NCI-H345 (cell line): ENCODE data around the gene ATP2A2.
"Not testable (repeated sequence)": the region's sequence is repeated elsewhere in the genome, so short reads cannot be mapped to it uniquely, and the experiment has no call there.

Source experiments
- DNase-seq: peaks from one replicate; lab custom pipeline; 2025; lab: John Stamatoyannopoulos, UW

The ATP2A2 gene

DNA sequence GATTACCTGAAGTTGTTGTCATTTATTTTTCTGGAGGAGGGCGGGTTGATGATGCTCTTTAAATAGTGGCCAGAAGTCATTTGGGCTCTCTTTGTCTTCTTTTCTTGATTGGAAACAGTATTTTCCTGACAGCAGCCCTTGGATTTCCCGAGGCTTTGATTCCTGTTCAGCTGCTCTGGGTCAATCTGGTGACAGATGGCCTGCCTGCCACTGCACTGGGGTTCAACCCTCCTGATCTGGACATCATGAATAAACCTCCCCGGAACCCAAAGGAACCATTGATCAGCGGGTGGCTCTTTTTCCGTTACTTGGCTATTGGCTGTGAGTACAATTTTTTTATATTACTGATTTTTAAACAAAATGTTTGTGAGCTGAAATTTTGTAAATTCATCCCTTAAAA lies 62.1 kb downstream of the ATP2A2 start:
- DNase-seq = no peak

DNA sequence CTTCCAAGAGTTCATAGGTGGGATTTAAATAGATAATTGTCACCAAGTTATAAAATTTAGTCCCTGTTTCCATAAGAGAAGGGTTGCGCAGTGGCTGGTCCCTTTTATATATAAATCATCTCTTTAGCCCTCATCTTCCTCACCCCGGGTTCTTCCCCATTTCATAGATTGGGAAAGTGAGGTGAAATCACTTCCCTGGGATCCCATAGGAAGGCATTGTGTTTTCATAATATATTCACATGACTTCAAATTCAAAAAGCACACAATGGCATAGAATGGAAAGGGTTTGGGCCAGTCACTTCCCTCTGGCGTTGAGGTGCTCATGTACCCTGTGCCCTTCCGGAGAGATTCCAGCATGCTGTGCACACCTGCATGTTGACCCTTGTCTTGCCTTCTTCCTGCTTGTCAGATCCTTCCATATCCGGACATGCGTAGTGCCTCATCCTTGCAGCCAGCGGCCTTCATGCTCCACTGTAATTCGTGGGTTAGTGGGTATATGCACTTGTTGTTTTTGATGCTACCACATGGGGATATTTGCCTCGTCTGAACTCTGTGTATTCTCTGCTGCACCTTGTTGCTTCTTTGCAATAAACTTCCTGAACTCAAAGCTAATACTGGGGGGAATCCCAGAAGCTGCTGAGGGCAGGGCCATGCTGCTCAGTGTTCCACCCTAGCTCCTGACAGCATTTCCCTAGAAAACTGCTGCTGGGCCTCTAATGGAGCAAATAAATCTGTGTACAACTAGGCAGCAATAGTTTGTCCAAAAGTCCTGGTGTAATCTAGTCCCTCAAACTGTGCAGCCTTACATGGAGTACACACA lies 62.9 kb downstream of the ATP2A2 start:
- no peak for DNase-seq

- no peak for DNase-seq
Observed at GRCh38 chr12:110344657-110345056, 63.6 kb downstream of the ATP2A2 start.

GRCh38 chr12:110345176-110345661 lies 64.2 kb downstream of the ATP2A2 start:
- DNase-seq = no peak

DNA sequence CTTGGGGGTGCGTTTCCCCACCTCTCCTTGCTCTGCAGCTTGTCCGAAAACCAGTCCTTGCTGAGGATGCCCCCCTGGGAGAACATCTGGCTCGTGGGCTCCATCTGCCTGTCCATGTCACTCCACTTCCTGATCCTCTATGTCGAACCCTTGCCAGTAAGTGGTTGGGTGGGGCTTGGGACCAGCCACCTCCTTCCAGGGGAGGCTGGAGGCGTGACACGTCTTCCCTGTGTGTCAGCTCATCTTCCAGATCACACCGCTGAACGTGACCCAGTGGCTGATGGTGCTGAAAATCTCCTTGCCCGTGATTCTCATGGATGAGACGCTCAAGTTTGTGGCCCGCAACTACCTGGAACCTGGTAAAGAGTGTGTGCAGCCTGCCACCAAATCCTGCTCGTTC lies 64.9 kb downstream of the ATP2A2 start:
- no peak for DNase-seq

DNA sequence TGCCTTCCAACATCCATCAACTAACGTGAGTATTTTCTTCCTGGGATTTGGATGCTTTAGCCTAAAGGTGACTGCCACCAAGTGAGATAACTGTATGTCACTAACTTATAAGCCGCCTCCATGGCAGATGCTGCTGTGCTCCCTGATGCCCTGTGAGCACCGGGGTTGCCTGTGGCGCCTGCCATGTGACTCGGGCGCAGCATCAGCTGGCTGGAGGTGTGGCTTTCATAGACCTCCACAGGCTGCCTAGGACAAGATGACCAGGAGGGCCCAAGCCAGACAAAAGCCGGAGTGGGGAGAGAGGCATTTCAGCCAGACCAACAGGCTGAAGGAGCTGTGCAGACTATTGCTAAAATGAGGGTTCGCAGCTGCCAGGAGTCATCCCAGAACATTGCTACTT lies 66.7 kb downstream of the ATP2A2 start:
- no peak for DNase-seq

DNA sequence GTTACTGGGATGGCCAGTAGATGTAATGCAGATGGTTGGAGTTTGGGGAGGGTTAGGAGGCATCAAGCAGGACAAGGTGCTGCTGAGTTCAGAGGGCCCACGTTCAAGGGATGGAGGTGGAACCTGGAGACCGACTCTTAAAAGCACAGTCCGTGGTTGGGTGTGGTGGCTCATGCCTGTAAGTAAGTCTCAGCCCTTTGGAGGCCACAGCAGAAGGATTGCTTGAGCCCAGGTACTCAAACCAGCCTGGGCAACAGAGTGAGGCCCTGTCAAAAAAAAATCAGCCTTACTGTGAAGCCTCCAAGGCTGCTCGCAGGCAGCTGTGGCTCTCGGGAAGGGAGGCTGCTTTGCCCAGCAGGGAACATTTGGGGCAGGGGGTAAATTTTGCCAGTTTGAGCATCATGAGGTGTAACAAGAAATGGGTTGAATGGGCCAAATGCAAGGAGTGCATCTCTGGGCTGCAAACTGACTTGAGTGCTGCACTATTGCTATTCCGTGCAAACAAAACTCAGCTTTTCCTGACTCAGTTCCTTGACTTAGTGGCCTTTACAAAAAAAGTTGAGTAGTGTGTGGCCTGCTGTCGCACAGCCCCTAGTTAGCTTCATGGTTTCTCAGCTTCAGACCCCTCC lies 67.5 kb downstream of the ATP2A2 start:
- DNase-seq = no peak

- no peak for DNase-seq
Observed at GRCh38 chr12:110349096-110349495, 68.0 kb downstream of the ATP2A2 start.

GRCh38 chr12:110349514-110350151 lies 68.6 kb downstream of the ATP2A2 start:
- no peak for DNase-seq

GRCh38 chr12:110351119-110351518 lies 70.1 kb downstream of the ATP2A2 start:
- DNase-seq = no peak

- DNase-seq = no peak
Observed at GRCh38 chr12:110352401-110352800, 71.4 kb downstream of the ATP2A2 start.

GRCh38 chr12:110353211-110353965 lies 72.3 kb downstream of the ATP2A2 start:
- DNase-seq = no peak

DNA sequence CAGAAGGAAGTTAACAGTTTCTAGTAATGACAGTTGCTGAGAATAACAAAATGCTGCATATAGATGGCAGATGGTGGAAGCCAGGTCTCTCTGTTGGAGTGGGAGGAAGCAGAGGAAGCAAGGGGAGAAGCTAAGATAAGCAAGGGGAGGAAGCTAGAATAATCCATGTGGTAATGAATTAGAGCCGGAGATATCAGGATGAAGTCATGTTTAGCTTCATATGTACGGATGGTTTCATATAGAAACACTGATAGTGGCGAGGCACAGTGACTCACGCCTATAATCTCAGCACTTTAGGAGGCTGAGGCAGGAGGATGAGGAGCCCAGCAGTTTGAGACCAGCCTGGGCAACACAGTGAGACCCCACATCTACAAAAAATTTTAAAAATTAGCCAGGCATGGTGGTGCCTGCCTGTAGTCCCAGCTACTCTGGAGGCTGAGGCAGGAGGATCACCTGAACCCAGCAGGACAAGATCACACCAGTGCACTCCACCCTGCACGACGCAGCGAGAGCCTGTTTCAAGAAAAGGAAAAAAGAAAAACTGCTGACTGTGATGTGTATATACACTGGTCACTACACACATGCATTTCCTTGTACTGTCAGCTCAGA lies 73.2 kb downstream of the ATP2A2 start:
- DNase-seq = no peak

DNA sequence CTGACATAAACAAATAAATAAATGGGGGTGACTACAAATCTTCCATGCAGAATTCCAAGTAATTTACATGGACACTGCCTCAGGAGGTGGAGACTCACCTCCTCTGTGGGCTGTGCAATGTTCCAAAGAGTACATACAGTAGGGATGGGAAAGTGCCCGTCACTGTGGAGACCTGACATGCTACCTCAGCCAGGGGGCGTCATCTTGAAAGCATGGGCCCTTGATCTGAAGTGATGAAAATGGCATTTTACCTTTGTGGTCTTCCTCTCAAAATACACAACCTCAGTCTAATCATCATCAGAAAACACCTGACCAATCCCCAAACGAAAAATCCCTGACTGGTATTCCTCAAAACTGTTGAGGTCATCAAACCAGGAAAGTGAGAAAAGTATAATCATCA lies 74.0 kb downstream of the ATP2A2 start:
- no peak for DNase-seq

DNA sequence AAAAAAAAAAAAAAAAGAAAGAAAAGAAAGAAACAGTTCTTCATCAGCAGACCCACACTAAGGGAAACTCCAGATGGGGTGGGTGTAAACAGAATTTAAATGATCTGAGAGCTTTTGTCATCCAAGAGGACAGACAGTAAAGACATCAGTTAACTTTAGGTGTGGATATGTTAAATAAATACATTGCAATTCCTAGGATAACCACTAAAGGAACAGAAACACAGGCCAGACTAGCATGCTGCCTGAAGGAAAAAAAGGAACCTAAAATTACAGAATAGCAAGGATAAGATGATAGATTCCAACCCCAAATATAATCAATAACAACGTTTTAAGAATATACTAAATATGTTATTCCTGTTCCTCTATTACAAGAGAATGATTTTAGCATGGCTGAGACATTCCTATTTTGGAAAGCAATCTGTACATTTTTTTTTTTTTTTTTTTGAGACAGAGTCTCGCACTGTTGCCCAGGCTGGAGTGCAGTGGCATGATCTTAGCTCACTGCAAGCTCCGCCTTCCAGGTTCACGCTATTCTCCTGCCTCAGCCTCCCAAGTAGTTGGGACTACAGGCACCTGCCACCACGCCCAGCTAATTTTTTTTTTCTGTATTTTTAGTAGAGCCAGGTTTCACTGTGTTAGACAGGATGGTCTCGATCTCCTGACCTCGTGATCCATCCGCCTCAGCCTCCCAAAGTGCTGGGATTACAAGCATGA lies 77.5 kb downstream of the ATP2A2 start:
- not testable (repeated sequence) for DNase-seq

GRCh38 chr12:110361216-110361615 lies 80.2 kb downstream of the ATP2A2 start:
- DNase-seq = no peak

- no peak for DNase-seq
Observed at GRCh38 chr12:110365489-110366320, 84.7 kb downstream of the ATP2A2 start.

GRCh38 chr12:110366321-110367142 lies 85.5 kb downstream of the ATP2A2 start:
- DNase-seq = no peak

- no peak for DNase-seq
Observed at GRCh38 chr12:110367181-110367864, 86.3 kb downstream of the ATP2A2 start.
